Vagina (tissue), 2 donors: ENCODE measurements around the gene NABP1. TPM values are rescaled to one million over a fixed set of nuclear protein-coding genes. Genes with fewer than 3 reads are reported as not detected.

Experiments used
- DNase-seq, 2 donors: peaks; one replicate each; pipeline ENCODE4 v3.0.0-alpha.2; 2017; ENCODE audit errors: extremely low spot score in 2 of 2
- H3K27ac ChIP-seq: fragments of 200-600 bp; sonication (generic); one replicate; pipeline ENCODE4 v1.5.1; 2019
- H3K27me3 ChIP-seq: fragments of 200-600 bp; sonication (generic); one replicate; pipeline ENCODE4 v1.5.1; 2019
- H3K36me3 ChIP-seq, 2 donors: fragments of 200-600 bp; sonication (generic); one replicate each; pipeline ENCODE4 v1.5.1; 2017 to 2019
- H3K4me1 ChIP-seq: fragments of 200-600 bp; sonication (generic); one replicate; pipeline ENCODE4 v1.5.1; 2019
- H3K4me3 ChIP-seq, 2 donors: fragments of 200-600 bp; sonication (generic); 1 replicate in 1 of 2; 2 replicates in 1 of 2; pipeline ENCODE4 v1.5.1; 2016 to 2019
- H3K9me3 ChIP-seq: fragments of 200-600 bp; sonication (generic); one replicate; pipeline ENCODE4 v1.5.1; 2019
- CTCF ChIP-seq, 3 experiments: fragments of 450-650 bp in 2 of 3; fragments of 200-600 bp in 1 of 3; sonication (generic) in 1 of 3; IDR thresholded peaks; one replicate each; pipeline ENCODE4 v1.5.1; 2017 to 2019; ENCODE audit warnings: antibody characterized with exemption in 3 of 3, mild to moderate bottlenecking in 2 of 3, moderate library complexity in 2 of 3
- POLR2A ChIP-seq, 2 donors: fragments of 450-650 bp; IDR thresholded peaks; one replicate each; pipeline ENCODE4 v1.6.1; 2017; ENCODE audit warnings: antibody characterized with exemption in 2 of 2, mild to moderate bottlenecking in 2 of 2, moderate library complexity in 2 of 2
- POLR2AphosphoS5 ChIP-seq, 2 donors: sonication (generic); formaldehyde crosslinking; IDR thresholded peaks; one replicate each; pipeline ENCODE4 v1.9.0; 2017; ENCODE audit warnings: antibody characterized with exemption in 2 of 2, mild to moderate bottlenecking in 2 of 2, low read depth in 1 of 2; ENCODE audit not compliant: insufficient read depth in 1 of 2
- intact Hi-C: fragments of 100-400 bp; cut with DNase I; formaldehyde crosslinking; loops from one replicate; pipeline ENCODE4 v1.15.1; 2023
- small RNA-seq: library from RNA; depleted of rRNA; stranded (forward); fragments of <200 nt; gene quantifications from one replicate; pipeline ENCODE3, GENCODE V24; 2016
- total RNA-seq: library from RNA; depleted of rRNA; stranded (reverse); fragments of >200 nt; gene quantifications from one replicate; pipeline ENCODE4 v1.2.3, GENCODE V29; 2016

NABP1 gene
- total RNA-seq, 1 donor from 2014 or later: 35.1 TPM

- H3K36me3 ChIP-seq: no peaks in the 10 kb centered on the region
- DNase-seq: no peak
- H3K4me3 ChIP-seq: no peak overlapping the region
- H3K27ac ChIP-seq: no peak overlapping the region
- intact Hi-C loops: no loop called here
- H3K27me3 ChIP-seq: no peaks in the 10 kb centered on the region
- TF ChIP-seq POLR2A (IDR thresholded peaks at IDR 0.05) (no peak), CTCF (IDR thresholded peaks at IDR 0.05) (no peak), POLR2AphosphoS5 (IDR thresholded peaks at IDR 0.05; ENCODE audit: insufficient read depth in 1 of 2, low read depth in 1 of 2) (no peak)
- H3K9me3 ChIP-seq: no peaks in the 10 kb centered on the region
- H3K4me1 ChIP-seq: no peaks in the 10 kb centered on the region
Measured at GRCh38 chr2:191728750-191729624, 51.1 kb downstream of the NABP1 start.

GRCh38 chr2:191730263-191730662 is 52.3 kb downstream of the NABP1 start:
- H3K27ac ChIP-seq: no peak overlapping the region
- DNase-seq: no peak
- intact Hi-C loops: no loop called here
- H3K4me1 ChIP-seq: no peaks in the 10 kb centered on the region
- no peak overlapping the region for H3K4me3 ChIP-seq
- H3K9me3 ChIP-seq: no peaks in the 10 kb centered on the region
- no peaks in the 10 kb centered on the region for H3K27me3 ChIP-seq
- TF ChIP-seq POLR2A (IDR thresholded peaks at IDR 0.05) (no peak), CTCF (IDR thresholded peaks at IDR 0.05) (no peak), POLR2AphosphoS5 (IDR thresholded peaks at IDR 0.05; ENCODE audit: insufficient read depth in 1 of 2, low read depth in 1 of 2) (no peak)
- H3K36me3 ChIP-seq: no peaks in the 10 kb centered on the region

Small RNA genes within 50 kb of the gene (small RNA-seq; reads per million reads assigned to genes)
- gene RF02271: not detected

Other genes starting within 250 kb of the NABP1 start
- gene CAVIN2, start 169.0 kb downstream of the NABP1 start, total RNA-seq: 50.6 TPM